Measurements from ENCODE around the gene AP3S2.

AP3S2 gene

GRCh38 chr15:89936051-89936785 lies 42.4 kb upstream of the AP3S2 start:
- no peak for DNase-seq (ENCODE audit: extremely low read depth, insufficient read length)

GRCh38 chr15:89932880-89933279 lies 39.1 kb upstream of the AP3S2 start:
- Histone ChIP-seq H3K36me3 (ENCODE audit: control insufficient read depth, insufficient read depth, low read length) (no peaks in the 10 kb centered on the region), H3K4me3 (replicated peaks; ENCODE audit: low read depth, low read length) (no peak overlapping the region), H3K27me3 (replicated peaks; ENCODE audit: control insufficient read depth, insufficient read depth, low read length) (no peaks in the 10 kb centered on the region)
- TF ChIP-seq, protein P1, sequence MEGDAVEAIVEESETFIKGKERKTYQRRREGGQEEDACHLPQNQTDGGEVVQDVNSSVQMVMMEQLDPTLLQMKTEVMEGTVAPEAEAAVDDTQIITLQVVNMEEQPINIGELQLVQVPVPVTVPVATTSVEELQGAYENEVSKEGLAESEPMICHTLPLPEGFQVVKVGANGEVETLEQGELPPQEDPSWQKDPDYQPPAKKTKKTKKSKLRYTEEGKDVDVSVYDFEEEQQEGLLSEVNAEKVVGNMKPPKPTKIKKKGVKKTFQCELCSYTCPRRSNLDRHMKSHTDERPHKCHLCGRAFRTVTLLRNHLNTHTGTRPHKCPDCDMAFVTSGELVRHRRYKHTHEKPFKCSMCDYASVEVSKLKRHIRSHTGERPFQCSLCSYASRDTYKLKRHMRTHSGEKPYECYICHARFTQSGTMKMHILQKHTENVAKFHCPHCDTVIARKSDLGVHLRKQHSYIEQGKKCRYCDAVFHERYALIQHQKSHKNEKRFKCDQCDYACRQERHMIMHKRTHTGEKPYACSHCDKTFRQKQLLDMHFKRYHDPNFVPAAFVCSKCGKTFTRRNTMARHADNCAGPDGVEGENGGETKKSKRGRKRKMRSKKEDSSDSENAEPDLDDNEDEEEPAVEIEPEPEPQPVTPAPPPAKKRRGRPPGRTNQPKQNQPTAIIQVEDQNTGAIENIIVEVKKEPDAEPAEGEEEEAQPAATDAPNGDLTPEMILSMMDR (IDR thresholded peaks at IDR 0.05; ENCODE audit: insufficient read depth, low read length, poor library complexity, severe bottlenecking), result no peak
- DNase-seq (ENCODE audit: extremely low read depth, insufficient read length), result no peak

More at GRCh38 chr15:89936051-89936785, 42.4 kb upstream of the AP3S2 start:
- H3K36me3 ChIP-seq (ENCODE audit: control insufficient read depth, insufficient read depth, low read length), result no peaks in the 10 kb centered on the region
- no peak overlapping the region for H3K4me3 ChIP-seq (replicated peaks; ENCODE audit: low read depth, low read length)
- TF ChIP-seq, protein P1 (IDR thresholded peaks at IDR 0.05; ENCODE audit: insufficient read depth, low read length, poor library complexity, severe bottlenecking), result no peak
- H3K27me3 ChIP-seq (replicated peaks; ENCODE audit: control insufficient read depth, insufficient read depth, low read length), result no peaks in the 10 kb centered on the region

DNA sequence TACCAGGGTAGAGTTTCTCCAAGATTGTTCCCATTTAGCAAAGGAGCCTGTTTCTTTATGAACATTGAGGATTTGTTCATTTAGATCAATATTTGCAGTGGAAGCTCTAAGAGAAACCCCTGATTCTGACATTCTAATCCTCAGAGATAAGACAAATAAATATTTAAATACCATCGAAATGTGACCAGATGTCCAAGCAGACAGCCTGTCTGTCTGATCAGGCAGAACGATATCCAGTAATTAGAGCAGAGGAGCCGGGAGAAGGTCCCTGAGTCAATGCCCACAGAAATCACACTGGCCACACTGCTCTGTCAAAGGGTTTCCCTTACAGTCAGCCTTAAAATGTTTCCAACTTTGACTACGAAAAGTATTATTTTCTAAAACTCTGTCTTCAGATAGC lies 34.6 kb upstream of the AP3S2 start:
- no peak for DNase-seq (ENCODE audit: extremely low read depth, insufficient read length)
- no peaks in the 10 kb centered on the region for H3K36me3 ChIP-seq (ENCODE audit: control insufficient read depth, insufficient read depth, low read length)
- H3K4me3 ChIP-seq (replicated peaks; ENCODE audit: low read depth, low read length), result no peak overlapping the region
- TF ChIP-seq, protein P1 (IDR thresholded peaks at IDR 0.05; ENCODE audit: insufficient read depth, low read length, poor library complexity, severe bottlenecking), result no peak
- H3K27me3 ChIP-seq (replicated peaks; ENCODE audit: control insufficient read depth, insufficient read depth, low read length), result no peaks in the 10 kb centered on the region

DNA sequence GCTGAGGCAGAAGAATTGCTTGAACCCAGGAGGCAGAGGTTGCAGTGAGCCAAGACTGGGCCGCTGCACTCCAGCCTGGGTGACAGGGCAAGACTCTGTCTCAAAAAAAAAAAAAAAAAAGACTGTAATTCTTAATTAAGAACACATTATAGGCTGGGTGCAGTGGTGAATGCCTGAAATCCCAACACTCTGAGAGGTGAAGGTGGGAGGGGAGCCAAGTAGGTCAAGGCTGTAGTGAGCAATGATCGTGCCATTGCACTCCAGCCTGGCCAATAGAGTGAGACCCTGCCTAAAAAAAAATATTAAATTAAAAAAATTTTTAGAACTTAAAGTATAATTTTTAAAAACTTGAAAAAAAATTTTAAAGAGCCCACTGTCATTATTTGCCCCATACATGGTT lies 32.4 kb upstream of the AP3S2 start:
- Histone ChIP-seq H3K27me3 (replicated peaks; ENCODE audit: control insufficient read depth, insufficient read depth, low read length) (no peaks in the 10 kb centered on the region), H3K4me3 (replicated peaks; ENCODE audit: low read depth, low read length) (no peak overlapping the region), H3K36me3 (ENCODE audit: control insufficient read depth, insufficient read depth, low read length) (no peaks in the 10 kb centered on the region)
- TF ChIP-seq, protein P1 (IDR thresholded peaks at IDR 0.05; ENCODE audit: insufficient read depth, low read length, poor library complexity, severe bottlenecking), result no peak
- DNase-seq (ENCODE audit: extremely low read depth, insufficient read length), result no peak

DNA sequence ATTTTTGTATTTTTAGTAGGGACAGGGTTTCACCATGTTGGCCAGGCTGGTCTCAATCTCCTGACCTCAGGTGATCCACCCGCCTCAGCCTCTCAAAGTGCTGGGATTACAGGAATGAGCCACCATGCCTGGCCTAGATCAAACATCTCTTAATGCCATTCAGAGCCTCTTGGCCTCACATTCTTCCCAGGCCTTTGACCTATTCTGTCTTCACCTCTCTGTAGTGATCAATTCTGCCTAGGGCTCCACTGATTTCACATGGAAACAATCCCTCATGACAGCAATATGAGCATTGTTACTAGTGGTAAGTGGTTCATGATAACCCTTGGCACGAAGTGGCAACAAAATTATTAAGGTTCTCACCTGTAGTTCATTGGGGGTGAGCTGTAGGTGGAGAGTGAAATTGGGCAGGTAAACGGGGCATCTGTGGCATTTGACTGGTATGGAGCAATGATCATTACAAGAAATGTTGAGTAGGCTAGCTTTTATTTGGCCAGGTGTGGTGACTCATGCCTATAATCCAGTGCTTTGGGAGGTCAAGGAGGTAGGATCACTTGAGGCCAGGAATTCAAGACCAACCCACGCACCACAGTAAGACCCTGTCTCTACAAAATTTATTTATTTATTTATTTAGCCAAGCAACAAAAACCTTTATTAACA lies 23.8 kb upstream of the AP3S2 start:
- no peak for DNase-seq (ENCODE audit: extremely low read depth, insufficient read length)
- Histone ChIP-seq H3K27me3 (replicated peaks; ENCODE audit: control insufficient read depth, insufficient read depth, low read length) (no peaks in the 10 kb centered on the region), H3K36me3 (ENCODE audit: control insufficient read depth, insufficient read depth, low read length) (no peaks in the 10 kb centered on the region), H3K4me3 (replicated peaks; ENCODE audit: low read depth, low read length) (no peak overlapping the region)
- TF ChIP-seq, protein P1 (IDR thresholded peaks at IDR 0.05; ENCODE audit: insufficient read depth, low read length, poor library complexity, severe bottlenecking), result no peak

Measured in GM06990 (cell line).